HEK293T (cell line): ENCODE results near the gene SIGMAR1.
A peak's percentile ranks its signal among the peaks of the same experiment; 100 is the strongest.

ENCODE experiments used
- CTCF ChIA-PET: fragments of 350-600 bp; formaldehyde crosslinking; extraction: SDS; loops from one replicate; lab custom pipeline; 2021; ENCODE audit warnings: antibody characterized with exemption, inconsistent platforms; lab: Yijun Ruan, JAX
- POLR2A ChIA-PET: fragments of 350-600 bp; formaldehyde crosslinking; extraction: SDS; loops from one replicate; lab custom pipeline; 2020; ENCODE audit warnings: antibody characterized with exemption, inconsistent platforms; lab: Yijun Ruan, JAX
- DNase-seq: peaks from one replicate; pipeline ENCODE4 v3.0.0; 2012; ENCODE audit warnings: mixed read lengths; ENCODE audit errors: extremely low spot score
- ARNT ChIP-seq: fragments of 450-650 bp; IDR thresholded peaks from 2 replicates; pipeline ENCODE4 v1.6.1; 2017; ENCODE audit warnings: mild to moderate bottlenecking
- BHLHE40 ChIP-seq: fragments of 450-650 bp; IDR thresholded peaks from 2 replicates; pipeline ENCODE4 v1.6.1; 2016; ENCODE audit warnings: mild to moderate bottlenecking, moderate library complexity, borderline replicate concordance
- CTBP1 ChIP-seq: fragments of 450-650 bp; IDR thresholded peaks from 2 replicates; pipeline ENCODE4 v1.6.1; 2016; ENCODE audit warnings: borderline replicate concordance
- ELF4 ChIP-seq: fragments of 450-650 bp; IDR thresholded peaks from 2 replicates; pipeline ENCODE4 v1.6.1; 2017; ENCODE audit warnings: antibody characterized with exemption
- FOXA1 ChIP-seq: fragments of 450-650 bp; IDR thresholded peaks from 2 replicates; pipeline ENCODE4 v1.6.1; 2016; ENCODE audit warnings: mild to moderate bottlenecking
- FOXK2 ChIP-seq: fragments of 450-650 bp; IDR thresholded peaks from 2 replicates; pipeline ENCODE4 v1.6.1; 2016; ENCODE audit warnings: mild to moderate bottlenecking
- FOXM1 ChIP-seq: fragments of 450-650 bp; IDR thresholded peaks from 2 replicates; pipeline ENCODE4 v1.6.1; 2017; ENCODE audit warnings: mild to moderate bottlenecking, borderline replicate concordance
- HDGF ChIP-seq: fragments of 450-650 bp; IDR thresholded peaks from 2 replicates; pipeline ENCODE4 v1.6.1; 2017; ENCODE audit warnings: antibody characterized with exemption, borderline replicate concordance
- L3MBTL2 ChIP-seq: fragments of 450-650 bp; conservative IDR thresholded peaks from 2 replicates; pipeline ENCODE4 v1.6.1; 2016; ENCODE audit warnings: mild to moderate bottlenecking
- LEF1 ChIP-seq: fragments of 450-650 bp; IDR thresholded peaks from 2 replicates; pipeline ENCODE4 v1.6.1; 2017; ENCODE audit warnings: mild to moderate bottlenecking, borderline replicate concordance
- NFRKB ChIP-seq: fragments of 450-650 bp; IDR thresholded peaks from 2 replicates; pipeline ENCODE4 v1.6.1; 2016; ENCODE audit warnings: mild to moderate bottlenecking, moderate library complexity
- PKNOX1 ChIP-seq: fragments of 450-650 bp; IDR thresholded peaks from 2 replicates; pipeline ENCODE4 v1.6.1; 2016
- SP1 ChIP-seq: fragments of 450-650 bp; IDR thresholded peaks from 2 replicates; pipeline ENCODE4 v1.6.1; 2017
- SUZ12 ChIP-seq: fragments of 450-650 bp; IDR thresholded peaks from 2 replicates; pipeline ENCODE4 v1.6.1; 2016; ENCODE audit warnings: mild to moderate bottlenecking
- TARDBP ChIP-seq: fragments of 450-650 bp; IDR thresholded peaks from 2 replicates; pipeline ENCODE4 v1.6.1; 2016
- ZNF384 ChIP-seq: fragments of 450-650 bp; IDR thresholded peaks from 2 replicates; pipeline ENCODE4 v1.6.1; 2016

The SIGMAR1 gene

GRCh38 chr9:34611811-34612787 lies 25.5 kb downstream of the SIGMAR1 start, which contains the start of gene RPP25L:
Gene RPP25L, minus strand, starts transcription at chr9:34612097. Its CDS starts 801 bp downstream, at chr9:34611296.
- CTCF ChIA-PET: interaction anchor here (2.3 kb wide), 1 partner anchor 23 kb away, joined by 15 read pairs; no protein-coding TSS in a partner anchor
- POLR2A ChIA-PET: interaction anchor here (0.9 to 2.1 kb wide), 3 partner anchors 22 to 26 kb away, joined by 3 to 6 read pairs (median 4); partner anchors contain the start of gene SIGMAR1
- peak; percentile 93 for DNase-seq
- TF ChIP-seq FOXK2 (no peak), LEF1 (no peak), PKNOX1 (no peak), L3MBTL2 (peak; percentile 46), TARDBP (no peak), FOXA1 (no peak)

- POLR2A ChIA-PET: interaction anchor here (0.6 to 2.1 kb wide), 3 partner anchors 9 to 27 kb away, joined by 3 to 6 read pairs (median 3); partner anchors contain the start of gene DCTN3
- DNase-seq: no peak
- CTCF ChIA-PET: interaction anchor here (2.3 kb wide), 1 partner anchor 23 kb away, joined by 15 read pairs; no protein-coding TSS in a partner anchor
- TF ChIP-seq FOXA1 (no peak), SP1 (no peak), BHLHE40 (no peak), PKNOX1 (no peak), TARDBP (no peak), CTBP1 (no peak), LEF1 (no peak), ZNF384 (no peak), L3MBTL2 (no peak), FOXM1 (no peak), SUZ12 (no peak), NFRKB (no peak), ELF4 (no peak), ARNT (no peak)
Observed at GRCh38 chr9:34611251-34611810, 26.3 kb downstream of the SIGMAR1 start.

- CTCF ChIA-PET: interaction anchor here (2.3 kb wide), 1 partner anchor 24 kb away, joined by 15 read pairs; no protein-coding TSS in a partner anchor
- POLR2A ChIA-PET: interaction anchor here (0.6 to 2.1 kb wide), 3 partner anchors 9 to 28 kb away, joined by 3 to 6 read pairs (median 3); partner anchors contain the start of gene DCTN3
- TF ChIP-seq ARNT: no peak
- TF ChIP-seq PKNOX1: no peak
- no peak for TF ChIP-seq FOXA1
- no peak for TF ChIP-seq NFRKB
- TF ChIP-seq SP1: no peak
- TF ChIP-seq SUZ12: no peak
- no peak for TF ChIP-seq ZNF384
- no peak for TF ChIP-seq HDGF
- TF ChIP-seq ELF4: no peak
- no peak for TF ChIP-seq LEF1
- no peak for TF ChIP-seq FOXM1
- no peak for DNase-seq
Observed at GRCh38 chr9:34610434-34611206, 27.0 kb downstream of the SIGMAR1 start.

- CTCF ChIA-PET: interaction anchor here (1.2 kb wide), 1 partner anchor 16 kb away, joined by 4 read pairs; no protein-coding TSS in a partner anchor
- POLR2A ChIA-PET: no interaction called here
- TF ChIP-seq FOXK2: no peak
- no peak for TF ChIP-seq FOXM1
- TF ChIP-seq HDGF: no peak
- TF ChIP-seq ARNT: no peak
- no peak for TF ChIP-seq SP1
- TF ChIP-seq BHLHE40: no peak
- TF ChIP-seq SUZ12: no peak
- TF ChIP-seq FOXA1: no peak
- TF ChIP-seq LEF1: no peak
- TF ChIP-seq ZNF384: no peak
- no peak for TF ChIP-seq L3MBTL2
- TF ChIP-seq NFRKB: no peak
- DNase-seq: no peak
Observed at GRCh38 chr9:34607331-34607730, 30.3 kb downstream of the SIGMAR1 start.

GRCh38 chr9:34606905-34607304 lies 30.7 kb downstream of the SIGMAR1 start:
- no peak for DNase-seq
- ChIA-PET CTCF (interaction anchor here (0.6 to 1.2 kb wide), 2 partner anchors 15 to 59 kb away, joined by 3 to 4 read pairs; no protein-coding TSS in a partner anchor), POLR2A (no interaction called here)
- no peak for TF ChIP-seq ARNT
- no peak for TF ChIP-seq FOXM1
- no peak for TF ChIP-seq FOXK2
